WERI-Rb-1 (cell line): ENCODE results near the gene MAML3.

ENCODE experiments used
- DNase-seq: peaks from one replicate; pipeline ENCODE4 v3.0.0-alpha.2; 2020
- H3K27ac ChIP-seq: fragments of 250-450 bp; sonication (Bioruptor Pico); 2 replicates; pipeline ENCODE4 v1.5.1; 2020; ENCODE audit warnings: mild to moderate bottlenecking, moderate library complexity
- H3K27me3 ChIP-seq: fragments of 250-450 bp; sonication (Bioruptor Pico); 2 replicates; pipeline ENCODE4 v1.5.1; 2021; ENCODE audit warnings: mild to moderate bottlenecking, low read depth, moderate library complexity; ENCODE audit not compliant: insufficient read depth, severe bottlenecking
- H3K36me3 ChIP-seq: fragments of 250-450 bp; sonication (Bioruptor Pico); 2 replicates; pipeline ENCODE4 v1.5.1; 2020; ENCODE audit warnings: mild to moderate bottlenecking, moderate library complexity
- H3K4me3 ChIP-seq: 2 replicates; pipeline ENCODE4 v1.5.1; 2011; ENCODE audit warnings: low read depth, mild to moderate bottlenecking, control low read depth, low read length
- H3K9me3 ChIP-seq: fragments of 250-450 bp; sonication (Bioruptor Pico); 2 replicates; pipeline ENCODE4 v1.5.1; 2021; ENCODE audit warnings: mild to moderate bottlenecking, moderate library complexity; ENCODE audit not compliant: severe bottlenecking
- CTCF ChIP-seq: IDR thresholded peaks from 2 replicates; pipeline ENCODE4 v1.5.1; 2011; ENCODE audit warnings: low read depth, mild to moderate bottlenecking, control low read depth, inconsistent platforms, low read length

MAML3 gene

GRCh38 chr4:139875411-139875825, 278.6 kb downstream of the MAML3 start:
- H3K4me3 ChIP-seq: no peak overlapping the region
- H3K9me3 ChIP-seq: peaks cover 4% of the 10 kb centered on the region
- no peaks in the 10 kb centered on the region for H3K27me3 ChIP-seq
- DNase-seq: no peak
- no peaks in the 10 kb centered on the region for H3K36me3 ChIP-seq
- TF ChIP-seq CTCF: no peak
- no peak overlapping the region for H3K27ac ChIP-seq

GRCh38 chr4:139873111-139873860, 280.7 kb downstream of the MAML3 start:
- no peak overlapping the region for H3K27ac ChIP-seq
- no peak overlapping the region for H3K4me3 ChIP-seq
- no peak for DNase-seq
- H3K36me3 ChIP-seq: no peaks in the 10 kb centered on the region
- H3K27me3 ChIP-seq: no peaks in the 10 kb centered on the region
- H3K9me3 ChIP-seq: peaks cover 4% of the 10 kb centered on the region
- TF ChIP-seq CTCF: no peak

- Histone ChIP-seq H3K27me3 (no peaks in the 10 kb centered on the region), H3K4me3 (no peak overlapping the region), H3K27ac (no peak overlapping the region), H3K36me3 (no peaks in the 10 kb centered on the region), H3K9me3 (peaks cover 4% of the 10 kb centered on the region)
- DNase-seq: no peak
- TF ChIP-seq CTCF: no peak
These were observed 281.7 kb downstream of the MAML3 start for GRCh38 chr4:139872274-139872673.

- H3K36me3 ChIP-seq: no peaks in the 10 kb centered on the region
- peaks cover 4% of the 10 kb centered on the region for H3K9me3 ChIP-seq
- DNase-seq: no peak
- no peak for TF ChIP-seq CTCF
- no peaks in the 10 kb centered on the region for H3K27me3 ChIP-seq
- H3K27ac ChIP-seq: no peak overlapping the region
- H3K4me3 ChIP-seq: no peak overlapping the region
These were observed 284.2 kb downstream of the MAML3 start for GRCh38 chr4:139869810-139870209.

GRCh38 chr4:139866276-139866962, 287.6 kb downstream of the MAML3 start:
- TF ChIP-seq CTCF: no peak
- Histone ChIP-seq H3K27ac (no peak overlapping the region), H3K9me3 (no peaks in the 10 kb centered on the region), H3K4me3 (no peak overlapping the region), H3K36me3 (no peaks in the 10 kb centered on the region), H3K27me3 (no peaks in the 10 kb centered on the region)
- no peak for DNase-seq
